SHP77 treated with DMSO at 0.1 percent for 48 hours (cell line): ENCODE data around the gene ARHGEF2.
A peak's percentile ranks its signal among the peaks of the same experiment; 100 is the strongest.
"Not testable (repeated sequence)": the region's sequence is repeated elsewhere in the genome, so short reads cannot be mapped to it uniquely, and the experiment has no call there.

Experiments used
- DNase-seq: peaks from one replicate; lab custom pipeline; 2025; lab: John Stamatoyannopoulos, UW

Gene ARHGEF2

DNA sequence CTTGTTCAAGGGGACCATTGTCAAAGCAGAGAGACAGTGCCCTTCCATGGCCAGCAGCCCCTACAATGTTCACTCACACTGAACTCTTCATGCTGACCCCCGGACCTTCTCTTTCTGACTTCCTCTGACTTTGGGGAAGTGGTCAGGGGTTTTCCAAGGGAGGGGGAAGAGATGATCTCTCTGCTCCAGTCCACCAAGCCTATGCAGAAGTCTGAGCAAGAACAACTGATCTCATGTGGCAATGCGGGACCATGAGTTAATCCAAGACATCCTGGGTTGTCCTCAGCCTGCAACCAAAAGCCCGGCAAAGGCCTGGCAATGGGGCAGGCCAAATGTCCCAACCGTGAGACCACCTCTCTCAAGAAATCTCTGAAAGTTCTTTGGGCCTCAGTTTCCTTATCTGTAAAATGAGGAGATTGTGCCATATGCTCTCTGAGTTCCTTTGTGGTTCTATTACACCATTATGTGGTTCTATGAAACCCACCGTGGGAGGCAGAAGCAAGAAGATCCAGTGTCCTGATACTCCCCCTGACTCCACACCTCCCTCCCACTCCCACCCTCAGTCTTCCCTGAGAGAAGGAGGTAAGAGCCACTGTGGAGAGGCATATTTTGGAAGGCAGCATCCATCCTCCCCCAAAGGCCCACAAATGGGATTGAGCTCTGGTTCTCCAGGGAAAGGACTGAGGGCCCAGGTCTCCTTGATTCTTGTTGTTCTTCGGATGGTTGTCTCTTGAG, 11.8 kb upstream of the ARHGEF2 start:
- no peak for DNase-seq

GRCh38 chr1:155989242-155990004, 11.1 kb upstream of the ARHGEF2 start:
- DNase-seq: peak; percentile 73

- not testable (repeated sequence) for DNase-seq
These were observed 6.7 kb upstream of the ARHGEF2 start for GRCh38 chr1:155984903-155985645.

DNA sequence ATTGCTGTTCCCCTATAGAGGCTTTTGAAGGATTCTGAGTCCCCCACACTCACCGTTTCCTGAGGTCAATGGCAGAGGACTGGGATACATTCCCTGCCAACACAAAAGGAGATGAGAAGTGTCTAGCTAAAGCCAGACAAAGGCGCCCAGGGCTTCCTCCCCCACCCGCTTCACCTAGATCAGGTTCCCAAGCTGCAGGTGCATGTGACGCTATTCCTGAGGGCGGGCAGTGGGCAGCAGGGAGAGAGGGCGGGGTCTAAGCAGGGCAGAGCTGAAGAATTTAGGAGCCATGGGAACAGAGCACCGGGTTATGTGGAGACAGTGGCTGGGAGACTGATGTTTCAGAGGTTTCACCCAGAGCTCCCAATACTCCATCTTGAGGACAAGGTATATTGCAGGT, 6.0 kb upstream of the ARHGEF2 start:
- no peak for DNase-seq

DNA sequence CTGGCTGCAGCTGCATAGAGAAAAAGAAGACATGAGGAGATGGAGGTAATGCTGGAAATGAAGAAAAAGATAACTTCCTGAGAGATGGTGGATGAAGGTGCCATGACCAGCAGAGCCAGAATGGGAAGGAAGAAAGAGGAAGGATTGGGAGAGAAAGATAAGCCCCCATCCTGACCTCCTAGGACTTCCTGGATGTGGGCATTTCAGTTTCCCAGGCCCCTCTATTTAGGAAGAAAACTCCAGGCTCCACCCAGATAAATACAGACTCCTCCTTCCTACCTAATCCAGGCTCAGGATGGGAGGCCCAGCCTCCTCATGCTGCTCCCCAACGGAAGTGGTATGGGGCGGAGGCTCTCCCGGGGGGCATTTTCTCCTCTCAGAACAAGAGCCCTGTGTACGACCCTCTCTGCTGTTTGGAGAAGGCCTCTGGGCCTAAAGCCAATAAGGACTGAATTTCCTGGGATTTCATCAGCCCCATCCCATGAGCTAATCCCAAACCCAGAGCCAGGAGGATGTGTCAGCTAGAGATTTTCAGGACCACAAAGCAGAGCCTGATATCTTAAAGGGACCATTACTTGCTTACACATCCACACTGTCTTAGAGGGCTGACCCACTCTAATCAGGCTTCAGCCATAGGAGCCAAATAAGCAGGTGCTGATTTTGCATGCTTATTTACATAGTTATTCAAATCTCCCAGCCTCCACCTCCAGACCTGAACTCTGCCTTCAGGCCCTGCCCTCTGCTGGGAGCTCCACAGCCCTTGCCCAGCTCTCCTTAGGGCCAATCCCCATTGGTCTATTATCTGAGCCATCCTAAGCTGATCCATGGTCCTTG, 5.1 kb upstream of the ARHGEF2 start:
- peak; percentile 76 for DNase-seq

- no peak for DNase-seq
These were observed 3.8 kb upstream of the ARHGEF2 start for GRCh38 chr1:155982106-155982505.

GRCh38 chr1:155981266-155982088, 3.1 kb upstream of the ARHGEF2 start:
- DNase-seq: no peak

DNA sequence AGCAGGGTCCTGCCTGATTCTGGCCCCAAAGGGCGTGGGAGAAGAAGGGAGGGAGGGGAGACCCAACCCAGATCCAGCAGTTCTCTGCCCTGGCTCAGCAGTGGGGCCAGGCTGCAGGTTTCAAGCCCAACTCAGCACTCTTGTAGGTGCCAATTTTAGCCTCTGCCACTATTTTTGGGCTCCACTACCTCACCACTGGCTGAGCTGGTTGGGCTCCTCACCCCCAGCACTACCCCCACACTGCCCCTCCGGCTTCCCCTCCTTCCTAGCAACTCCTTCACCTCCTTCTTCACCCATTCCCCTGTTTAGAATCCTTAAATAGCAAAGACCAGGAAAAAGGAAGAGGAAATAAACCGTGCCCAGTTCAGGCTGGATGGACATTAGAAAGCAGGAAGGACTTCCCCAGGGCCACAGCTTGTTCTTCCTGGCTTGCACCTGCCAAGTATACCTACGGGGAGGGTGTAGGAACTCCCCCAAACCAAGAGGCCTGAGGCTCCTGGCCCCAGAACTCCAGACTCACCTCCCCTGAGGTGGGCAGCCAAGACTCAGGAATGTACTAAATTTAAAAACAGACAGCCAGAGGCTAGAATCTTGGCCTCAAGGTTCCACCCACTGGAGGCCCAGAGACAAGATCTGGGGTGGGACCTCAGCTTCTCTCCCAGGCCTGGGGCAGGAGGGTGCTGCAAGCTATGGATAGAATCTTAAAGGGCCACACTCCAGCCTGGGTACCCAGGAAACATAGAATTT, 1.4 kb upstream of the ARHGEF2 start:
- DNase-seq: no peak

- no peak for DNase-seq
These were observed 654 bp upstream of the ARHGEF2 start for GRCh38 chr1:155978973-155979429.

GRCh38 chr1:155977690-155978324, 540 bp downstream of the ARHGEF2 start:
- DNase-seq: no peak

GRCh38 chr1:155976913-155977689, 1.2 kb downstream of the ARHGEF2 start:
- DNase-seq: no peak

DNA sequence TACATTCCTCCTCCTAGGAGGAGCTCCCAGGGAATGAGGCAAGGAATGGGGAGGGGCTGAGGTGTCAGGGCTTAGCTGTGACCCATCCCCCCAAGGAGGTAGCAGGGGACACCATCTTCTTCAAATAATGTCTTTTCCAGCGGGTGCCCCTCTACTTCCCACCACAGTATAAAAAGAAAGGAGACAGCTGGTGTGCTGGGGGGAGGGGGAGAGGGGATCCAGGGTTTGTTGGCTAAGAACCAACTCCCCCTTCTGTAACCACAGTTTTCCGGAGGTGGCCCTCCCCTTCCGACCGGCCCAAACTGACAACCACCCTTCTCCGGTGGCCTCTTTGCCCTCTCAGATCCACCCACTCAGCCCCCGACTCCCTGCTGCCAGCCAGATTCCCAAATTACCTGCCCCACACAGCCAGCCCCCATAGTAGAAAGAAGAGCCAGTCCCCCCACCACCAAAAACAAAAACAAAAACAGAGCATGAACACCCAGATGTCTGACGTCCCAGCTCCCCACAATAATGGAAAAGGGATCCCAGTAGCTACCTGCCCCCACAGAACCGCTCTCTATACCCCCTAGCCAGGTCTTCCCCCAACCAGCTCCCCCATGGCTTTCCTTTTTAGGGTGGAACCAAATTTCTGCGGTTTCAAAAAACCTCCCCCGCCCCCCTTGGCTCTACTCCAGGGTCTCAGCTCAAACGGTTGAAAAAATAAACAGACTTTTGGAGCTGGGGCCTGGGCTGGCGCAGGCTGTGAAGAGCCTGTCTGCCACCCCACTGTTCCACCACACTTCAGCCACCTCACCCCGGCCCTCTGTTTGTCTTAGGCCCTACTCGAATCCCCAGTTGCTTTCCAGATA, 2.1 kb downstream of the ARHGEF2 start:
- DNase-seq: peak; percentile 50

DNA sequence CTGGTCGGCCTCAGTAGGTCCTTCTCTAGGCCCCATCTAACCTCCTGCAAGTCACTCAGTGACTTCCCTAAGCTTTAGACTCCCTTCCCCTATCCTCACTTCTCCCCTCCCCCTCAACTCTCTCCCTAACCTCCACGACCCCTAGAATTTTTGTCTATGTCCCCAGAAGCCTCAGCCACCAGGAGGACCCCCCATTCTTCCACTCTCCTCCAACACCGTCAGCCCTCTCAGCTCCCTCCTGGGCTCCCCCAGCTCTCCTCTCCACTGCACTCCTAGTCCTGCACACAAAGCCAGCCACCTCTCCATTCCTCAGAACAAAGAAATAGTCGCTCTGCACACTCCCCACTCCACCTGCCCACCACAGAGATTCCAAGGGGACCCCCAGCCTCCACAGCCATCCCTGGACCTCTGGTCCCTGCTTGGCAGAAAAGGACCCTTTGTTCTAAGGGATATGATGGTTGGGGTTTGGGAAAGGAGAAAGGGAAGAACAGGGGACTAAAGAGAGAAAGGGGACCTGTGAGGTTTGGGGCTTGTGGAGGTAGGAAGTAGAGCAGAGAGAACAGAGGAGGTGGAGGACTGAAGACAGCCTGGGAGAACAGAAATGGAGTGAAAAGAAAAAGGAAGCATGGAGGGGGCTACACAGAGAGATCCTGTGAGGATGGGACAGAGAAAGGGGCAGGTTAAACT, 2.8 kb downstream of the ARHGEF2 start:
- no peak for DNase-seq

DNA sequence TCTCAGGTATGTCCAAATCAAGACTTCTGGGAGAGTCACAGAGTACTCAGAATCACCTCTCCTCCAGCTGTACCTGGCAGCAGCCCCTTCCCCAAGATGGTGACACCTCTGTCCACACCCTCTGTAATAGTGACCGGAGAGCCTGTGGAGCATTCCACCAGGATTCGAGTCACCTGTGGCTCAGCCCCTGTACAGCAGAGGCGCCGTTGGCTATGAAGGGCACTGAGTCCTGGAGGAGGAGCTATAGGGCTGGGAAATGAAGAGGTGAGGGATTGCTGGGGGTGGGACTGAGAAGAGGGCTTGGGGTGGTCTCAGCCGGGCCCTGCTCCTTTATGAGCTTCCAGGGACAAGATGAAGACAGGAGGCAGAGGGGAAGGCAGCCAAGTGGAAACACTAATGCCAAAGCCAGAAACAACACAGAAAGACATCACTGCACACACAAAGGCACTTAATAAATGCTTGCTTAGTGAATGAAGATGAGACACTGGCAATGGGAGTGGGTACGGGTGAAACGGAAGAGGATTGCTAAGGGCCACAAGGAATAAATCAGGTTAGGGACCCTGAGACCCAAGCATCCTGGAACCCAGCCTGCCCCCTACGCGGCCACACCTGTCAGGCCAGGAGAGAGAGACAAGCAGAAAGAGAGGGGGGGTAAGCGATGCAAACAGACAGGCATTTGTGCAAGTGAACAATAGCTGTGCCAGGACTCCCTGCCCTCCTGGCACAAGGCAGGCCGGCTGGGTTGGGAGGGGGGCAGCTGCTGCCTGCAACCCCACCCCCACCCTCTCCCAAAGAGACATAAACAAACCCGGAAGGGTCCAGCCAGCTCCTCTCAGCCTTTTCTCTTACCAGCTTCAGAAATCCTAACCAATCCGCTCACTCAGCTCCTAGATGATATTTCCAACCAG, 3.9 kb downstream of the ARHGEF2 start:
- no peak for DNase-seq

- no peak for DNase-seq
These were observed 4.6 kb downstream of the ARHGEF2 start for GRCh38 chr1:155973723-155974122.
